Vagina (tissue), 2 donors: ENCODE measurements around the gene GNB2.

Source experiments
- POLR2A ChIP-seq, 2 donors: fragments of 450-650 bp; IDR thresholded peaks; one replicate each; pipeline ENCODE4 v1.6.1; 2017; ENCODE audit warnings: antibody characterized with exemption in 2 of 2, mild to moderate bottlenecking in 2 of 2, moderate library complexity in 2 of 2
- POLR2AphosphoS5 ChIP-seq, 2 donors: sonication (generic); formaldehyde crosslinking; IDR thresholded peaks; one replicate each; pipeline ENCODE4 v1.9.0; 2017; ENCODE audit warnings: antibody characterized with exemption in 2 of 2, mild to moderate bottlenecking in 2 of 2, low read depth in 1 of 2; ENCODE audit not compliant: insufficient read depth in 1 of 2
- TF ChIP-seq, protein P1 (sequence below), 3 experiments: fragments of 450-650 bp in 2 of 3; fragments of 200-600 bp in 1 of 3; sonication (generic) in 1 of 3; IDR thresholded peaks; one replicate each; pipeline ENCODE4 v1.5.1; 2017 to 2019; ENCODE audit warnings: antibody characterized with exemption in 3 of 3, mild to moderate bottlenecking in 2 of 3, moderate library complexity in 2 of 3

DNA sequence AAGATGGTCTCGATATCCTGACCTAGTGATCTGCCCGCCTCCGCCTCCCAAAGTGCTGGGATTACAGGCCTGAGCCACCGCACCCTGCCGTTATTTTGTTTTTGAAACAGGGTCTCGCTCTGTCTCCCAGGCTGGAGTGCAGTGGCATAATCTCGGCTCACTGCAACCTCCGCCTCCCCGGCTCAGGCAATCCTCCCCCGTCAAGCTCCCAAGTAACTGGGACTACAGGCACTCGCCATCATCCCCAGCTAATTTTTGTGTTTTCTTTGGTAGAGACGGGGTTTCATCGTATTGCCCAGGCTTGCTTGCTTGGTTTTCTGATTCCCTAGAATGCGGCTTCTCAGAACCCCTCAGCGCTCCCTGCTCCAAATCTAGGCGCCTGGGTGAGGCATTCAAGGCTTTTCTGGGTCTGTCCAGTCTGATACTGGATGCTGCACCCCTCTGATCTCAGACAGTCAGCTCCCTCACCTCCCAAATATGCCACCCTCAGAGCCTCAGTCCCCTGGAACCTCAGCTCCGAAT, 33.5 kb upstream of the GNB2 start:
- TF ChIP-seq POLR2A (IDR thresholded peaks at IDR 0.05) = no peak
- TF ChIP-seq, protein P1, sequence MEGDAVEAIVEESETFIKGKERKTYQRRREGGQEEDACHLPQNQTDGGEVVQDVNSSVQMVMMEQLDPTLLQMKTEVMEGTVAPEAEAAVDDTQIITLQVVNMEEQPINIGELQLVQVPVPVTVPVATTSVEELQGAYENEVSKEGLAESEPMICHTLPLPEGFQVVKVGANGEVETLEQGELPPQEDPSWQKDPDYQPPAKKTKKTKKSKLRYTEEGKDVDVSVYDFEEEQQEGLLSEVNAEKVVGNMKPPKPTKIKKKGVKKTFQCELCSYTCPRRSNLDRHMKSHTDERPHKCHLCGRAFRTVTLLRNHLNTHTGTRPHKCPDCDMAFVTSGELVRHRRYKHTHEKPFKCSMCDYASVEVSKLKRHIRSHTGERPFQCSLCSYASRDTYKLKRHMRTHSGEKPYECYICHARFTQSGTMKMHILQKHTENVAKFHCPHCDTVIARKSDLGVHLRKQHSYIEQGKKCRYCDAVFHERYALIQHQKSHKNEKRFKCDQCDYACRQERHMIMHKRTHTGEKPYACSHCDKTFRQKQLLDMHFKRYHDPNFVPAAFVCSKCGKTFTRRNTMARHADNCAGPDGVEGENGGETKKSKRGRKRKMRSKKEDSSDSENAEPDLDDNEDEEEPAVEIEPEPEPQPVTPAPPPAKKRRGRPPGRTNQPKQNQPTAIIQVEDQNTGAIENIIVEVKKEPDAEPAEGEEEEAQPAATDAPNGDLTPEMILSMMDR (IDR thresholded peaks at IDR 0.05) = no peak
- TF ChIP-seq POLR2AphosphoS5 (IDR thresholded peaks at IDR 0.05; ENCODE audit: insufficient read depth in 1 of 2, low read depth in 1 of 2) = no peak
